ENCODE results near the gene PRKCA. TPM values are rescaled to one million over a fixed set of nuclear protein-coding genes. Genes with fewer than 3 reads are reported as not detected.
A peak's percentile ranks its signal among the peaks of the same experiment; 100 is the strongest.

Gene PRKCA
- total and polyA plus RNA-seq, 2 of the 13 experiments (the other 11 are each of a cell fraction or from before 2014, with no cell fraction given), result 18.5 to 21.5 TPM

GRCh38 chr17:66386498-66387351 is 84.3 kb downstream of the PRKCA start (continued):
- TF ChIP-seq EP300 (IDR thresholded peaks at IDR 0.05; ENCODE audit: low read depth in 2 of 2, low read length in 2 of 2) (peak in 1 of 2 experiments; percentile 75; a peak in 1 of 4 replicates), EP300 (CRISPR knock-in tag; IDR thresholded peaks at IDR 0.05; ENCODE audit: borderline replicate concordance) (peak; percentile 58; the same call in 1 of the 2 replicates), BHLHE40 (IDR thresholded peaks at IDR 0.05; ENCODE audit: low read length) (no peak), PPARG (CRISPR knock-in tag; conservative IDR thresholded peaks at IDR 0.05) (peak; percentile 76), TEAD3 (CRISPR knock-in tag; optimal IDR thresholded peaks at IDR 0.05; ENCODE audit: borderline replicate concordance) (peak; percentile 63), ZBTB1 (CRISPR knock-in tag; IDR thresholded peaks at IDR 0.05; ENCODE audit: borderline replicate concordance) (no peak), REXO4 (CRISPR knock-in tag; IDR thresholded peaks at IDR 0.05; ENCODE audit: borderline replicate concordance) (no peak), ATF1 (CRISPR knock-in tag; IDR thresholded peaks at IDR 0.05) (peak; percentile 77), FOXO1 (CRISPR knock-in tag; IDR thresholded peaks at IDR 0.05) (no peak), PAF1 (CRISPR knock-in tag; IDR thresholded peaks at IDR 0.05) (no peak), ZNF576 (CRISPR knock-in tag; IDR thresholded peaks at IDR 0.05) (no peak), RBFOX2 (IDR thresholded peaks at IDR 0.05; ENCODE audit: low read depth, low read length) (no peak), ZFP36L1 (CRISPR knock-in tag; IDR thresholded peaks at IDR 0.05) (no peak), ZNF792 (CRISPR knock-in tag; IDR thresholded peaks at IDR 0.05) (no peak), ZBTB42 (CRISPR knock-in tag; IDR thresholded peaks at IDR 0.05) (no peak), ISL2 (CRISPR knock-in tag; IDR thresholded peaks at IDR 0.05) (no peak), NKX3-1 (CRISPR knock-in tag; IDR thresholded peaks at IDR 0.05) (no peak), ZNF563 (CRISPR knock-in tag; IDR thresholded peaks at IDR 0.05) (no peak), ZNF720 (CRISPR knock-in tag; IDR thresholded peaks at IDR 0.05) (no peak), ZNF224 (CRISPR knock-in tag; IDR thresholded peaks at IDR 0.05) (no peak), JARID2 (CRISPR knock-in tag; IDR thresholded peaks at IDR 0.05; ENCODE audit: insufficient replicate concordance) (no peak), HOMEZ (CRISPR knock-in tag; IDR thresholded peaks at IDR 0.05; ENCODE audit: low read depth) (peak; percentile 12; the same call in 1 of the 2 replicates), E2F1 (CRISPR knock-in tag; IDR thresholded peaks at IDR 0.05) (no peak), ZSCAN12 (CRISPR knock-in tag; IDR thresholded peaks at IDR 0.05) (no peak), PAWR (CRISPR knock-in tag; IDR thresholded peaks at IDR 0.05; ENCODE audit: borderline replicate concordance) (no peak), TBX2 (CRISPR knock-in tag; IDR thresholded peaks at IDR 0.05; ENCODE audit: borderline replicate concordance) (no peak), ZNF672 (CRISPR knock-in tag; IDR thresholded peaks at IDR 0.05) (no peak), ZNF670 (CRISPR knock-in tag; IDR thresholded peaks at IDR 0.05; ENCODE audit: borderline replicate concordance) (no peak)

Measured in HepG2 (cell line).